ENCODE results near the gene PTPRN2.

DNA sequence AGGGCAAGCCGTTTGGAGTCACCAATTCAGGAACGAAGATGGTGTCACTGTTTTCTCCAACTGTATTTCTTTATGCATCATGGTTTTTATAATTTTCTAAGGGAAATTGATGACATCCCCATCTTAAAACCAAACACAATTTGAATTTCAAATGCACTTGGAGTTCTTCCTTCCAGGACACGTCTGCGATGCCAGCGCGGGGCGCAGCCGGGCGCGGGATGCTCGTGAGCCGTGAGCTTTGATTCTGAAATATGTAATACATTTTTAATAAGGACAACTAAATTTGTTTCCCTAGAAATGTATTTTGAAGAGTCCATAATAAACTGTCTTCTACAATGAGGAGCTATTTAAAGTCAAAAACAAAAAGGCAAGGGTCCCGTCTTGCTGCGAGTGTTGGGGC lies 758.7 kb downstream of the PTPRN2 start:
- TF ChIP-seq, protein P1, sequence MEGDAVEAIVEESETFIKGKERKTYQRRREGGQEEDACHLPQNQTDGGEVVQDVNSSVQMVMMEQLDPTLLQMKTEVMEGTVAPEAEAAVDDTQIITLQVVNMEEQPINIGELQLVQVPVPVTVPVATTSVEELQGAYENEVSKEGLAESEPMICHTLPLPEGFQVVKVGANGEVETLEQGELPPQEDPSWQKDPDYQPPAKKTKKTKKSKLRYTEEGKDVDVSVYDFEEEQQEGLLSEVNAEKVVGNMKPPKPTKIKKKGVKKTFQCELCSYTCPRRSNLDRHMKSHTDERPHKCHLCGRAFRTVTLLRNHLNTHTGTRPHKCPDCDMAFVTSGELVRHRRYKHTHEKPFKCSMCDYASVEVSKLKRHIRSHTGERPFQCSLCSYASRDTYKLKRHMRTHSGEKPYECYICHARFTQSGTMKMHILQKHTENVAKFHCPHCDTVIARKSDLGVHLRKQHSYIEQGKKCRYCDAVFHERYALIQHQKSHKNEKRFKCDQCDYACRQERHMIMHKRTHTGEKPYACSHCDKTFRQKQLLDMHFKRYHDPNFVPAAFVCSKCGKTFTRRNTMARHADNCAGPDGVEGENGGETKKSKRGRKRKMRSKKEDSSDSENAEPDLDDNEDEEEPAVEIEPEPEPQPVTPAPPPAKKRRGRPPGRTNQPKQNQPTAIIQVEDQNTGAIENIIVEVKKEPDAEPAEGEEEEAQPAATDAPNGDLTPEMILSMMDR (IDR thresholded peaks at IDR 0.05): no peak
- TF ChIP-seq POLR2A (IDR thresholded peaks at IDR 0.05): no peak

Measured in sigmoid colon (tissue), 3 donors.